GM12878 (cell line): ENCODE results near the gene RBM10.

ENCODE experiments used
- EP300 ChIP-seq, 2 experiments: fragments of 150-350 bp in 1 of 2; IDR thresholded peaks; 2 replicates each; pipeline ENCODE4 v1.6.1; 2011 to 2012; ENCODE audit warnings: low read depth in 2 of 2, low read length in 2 of 2, borderline replicate concordance in 1 of 2, improper control_type of control experiment in 1 of 2, inconsistent platforms in 1 of 2; ENCODE audit not compliant: control insufficient read depth in 1 of 2
- KDM1A ChIP-seq: fragments of 200-600 bp; sonication (generic); IDR thresholded peaks from 2 replicates; pipeline ENCODE4 v1.6.1; 2016; ENCODE audit warnings: borderline replicate concordance
- RCOR1 ChIP-seq: conservative IDR thresholded peaks from 2 replicates; pipeline ENCODE4 v1.6.1; 2012; ENCODE audit warnings: low read depth, low read length, improper control_type of control experiment
- ZBTB11 ChIP-seq: fragments of 450-650 bp; formaldehyde crosslinking; IDR thresholded peaks from 2 replicates; pipeline ENCODE4 v1.5.0; 2022; ENCODE audit warnings: mild to moderate bottlenecking, missing genetic modification characterization
- ZBTB33 ChIP-seq: fragments of 450-650 bp; IDR thresholded peaks from 2 replicates; pipeline ENCODE4 v1.6.1; 2017; ENCODE audit warnings: mild to moderate bottlenecking

GRCh38 chrX:47227334-47227583 lies 82.2 kb downstream of the RBM10 start:
- no peak for TF ChIP-seq ZBTB11
- no peak for TF ChIP-seq KDM1A
- no peak for TF ChIP-seq EP300 (IDR thresholded peaks at IDR 0.05; ENCODE audit: borderline replicate concordance in 1 of 2, control insufficient read depth in 1 of 2, low read depth in 2 of 2, low read length in 2 of 2)
- no peak for TF ChIP-seq ZBTB33
- no peak for TF ChIP-seq RCOR1
